LNCAP (cell line): Measurements from ENCODE around the gene MROH9.

Experiments
- TF ChIP-seq, protein P1 (sequence below): fragments of 450-650 bp; IDR thresholded peaks from 2 replicates; pipeline ENCODE4 v1.5.1; 2017; ENCODE audit warnings: mild to moderate bottlenecking

Gene MROH9

DNA sequence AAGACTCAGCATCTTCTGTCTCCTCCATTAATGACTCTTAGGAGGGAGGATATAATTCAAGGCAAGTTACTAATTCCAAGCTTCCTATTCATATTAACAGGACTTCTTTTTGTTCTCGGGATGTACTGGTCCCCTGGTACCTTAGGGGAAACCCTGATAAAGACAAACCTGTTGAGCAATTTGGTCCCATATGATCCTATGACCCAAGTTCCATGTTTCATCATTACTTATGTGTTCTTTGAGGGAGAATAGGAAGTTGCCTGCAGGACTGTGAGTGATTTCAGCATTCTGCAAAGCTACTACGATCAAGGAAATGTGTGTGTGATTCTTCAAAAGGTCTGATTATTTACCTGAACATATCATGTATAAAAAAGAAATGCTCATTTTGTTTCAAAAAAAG lies 149.5 kb downstream of the MROH9 start:
- TF ChIP-seq, protein P1, sequence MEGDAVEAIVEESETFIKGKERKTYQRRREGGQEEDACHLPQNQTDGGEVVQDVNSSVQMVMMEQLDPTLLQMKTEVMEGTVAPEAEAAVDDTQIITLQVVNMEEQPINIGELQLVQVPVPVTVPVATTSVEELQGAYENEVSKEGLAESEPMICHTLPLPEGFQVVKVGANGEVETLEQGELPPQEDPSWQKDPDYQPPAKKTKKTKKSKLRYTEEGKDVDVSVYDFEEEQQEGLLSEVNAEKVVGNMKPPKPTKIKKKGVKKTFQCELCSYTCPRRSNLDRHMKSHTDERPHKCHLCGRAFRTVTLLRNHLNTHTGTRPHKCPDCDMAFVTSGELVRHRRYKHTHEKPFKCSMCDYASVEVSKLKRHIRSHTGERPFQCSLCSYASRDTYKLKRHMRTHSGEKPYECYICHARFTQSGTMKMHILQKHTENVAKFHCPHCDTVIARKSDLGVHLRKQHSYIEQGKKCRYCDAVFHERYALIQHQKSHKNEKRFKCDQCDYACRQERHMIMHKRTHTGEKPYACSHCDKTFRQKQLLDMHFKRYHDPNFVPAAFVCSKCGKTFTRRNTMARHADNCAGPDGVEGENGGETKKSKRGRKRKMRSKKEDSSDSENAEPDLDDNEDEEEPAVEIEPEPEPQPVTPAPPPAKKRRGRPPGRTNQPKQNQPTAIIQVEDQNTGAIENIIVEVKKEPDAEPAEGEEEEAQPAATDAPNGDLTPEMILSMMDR: no peak

DNA sequence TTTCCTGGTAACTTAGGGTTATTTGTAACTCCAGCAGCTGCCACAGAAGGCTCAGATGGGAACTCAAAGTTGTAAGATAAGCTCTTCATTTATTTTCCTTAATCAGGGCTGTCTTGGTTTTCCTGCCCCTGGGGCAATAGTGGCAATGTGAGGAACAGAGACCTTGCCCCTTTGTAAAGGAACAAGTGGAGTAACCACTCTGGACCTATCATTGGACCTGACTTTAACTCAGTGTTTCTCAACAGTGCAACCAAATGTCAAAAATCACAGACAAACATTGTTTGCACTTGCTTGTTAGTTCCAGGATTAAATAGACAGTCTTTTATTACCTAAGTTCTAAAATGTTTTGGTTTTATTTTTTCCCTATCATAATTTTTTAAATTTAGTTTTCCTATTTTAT lies 152.6 kb downstream of the MROH9 start:
- TF ChIP-seq, protein P1: no peak

DNA sequence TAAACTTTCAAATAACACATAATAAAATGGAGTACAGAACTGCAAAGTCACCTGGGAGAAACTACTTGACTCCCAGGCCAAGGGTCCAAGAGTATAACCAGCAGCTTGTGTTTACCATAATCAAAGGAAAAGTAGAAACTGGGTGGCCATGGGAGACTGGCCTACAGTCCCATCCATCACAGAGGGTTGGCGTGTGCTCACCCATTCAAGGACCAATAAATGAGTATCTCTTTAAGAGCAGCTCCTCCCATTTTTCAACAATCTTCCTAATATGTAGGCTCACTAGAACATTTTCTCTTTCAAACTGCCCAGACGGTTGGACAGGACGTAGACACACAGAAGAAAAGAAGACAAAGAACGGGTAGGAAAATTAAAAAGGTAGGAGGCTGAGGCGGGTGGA lies 155.3 kb downstream of the MROH9 start, which contains the start of gene FMO3:
TSS of gene FMO3 (plus strand) at position 302 of the 400 bp plus-strand sequence. CDS start 1,754 bp downstream, outside the sequence.
- TF ChIP-seq, protein P1: no peak

DNA sequence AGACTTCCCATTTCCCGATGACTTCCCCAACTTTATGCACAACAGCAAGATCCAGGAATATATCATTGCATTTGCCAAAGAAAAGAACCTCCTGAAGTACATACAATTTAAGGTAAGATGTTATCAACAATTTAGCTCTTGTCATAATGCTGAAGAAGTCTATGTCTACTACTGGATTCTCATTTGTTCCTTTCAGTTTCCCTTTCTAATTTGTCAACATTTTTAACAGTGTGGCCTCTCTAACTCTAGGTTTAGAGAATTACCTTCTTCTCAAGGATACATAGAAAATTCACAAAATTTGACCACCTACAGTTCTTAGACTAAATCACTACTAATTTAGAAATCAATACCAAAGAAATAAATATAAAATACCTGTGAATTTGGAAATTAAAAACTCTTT lies 168.5 kb downstream of the MROH9 start:
- TF ChIP-seq, protein P1: no peak

DNA sequence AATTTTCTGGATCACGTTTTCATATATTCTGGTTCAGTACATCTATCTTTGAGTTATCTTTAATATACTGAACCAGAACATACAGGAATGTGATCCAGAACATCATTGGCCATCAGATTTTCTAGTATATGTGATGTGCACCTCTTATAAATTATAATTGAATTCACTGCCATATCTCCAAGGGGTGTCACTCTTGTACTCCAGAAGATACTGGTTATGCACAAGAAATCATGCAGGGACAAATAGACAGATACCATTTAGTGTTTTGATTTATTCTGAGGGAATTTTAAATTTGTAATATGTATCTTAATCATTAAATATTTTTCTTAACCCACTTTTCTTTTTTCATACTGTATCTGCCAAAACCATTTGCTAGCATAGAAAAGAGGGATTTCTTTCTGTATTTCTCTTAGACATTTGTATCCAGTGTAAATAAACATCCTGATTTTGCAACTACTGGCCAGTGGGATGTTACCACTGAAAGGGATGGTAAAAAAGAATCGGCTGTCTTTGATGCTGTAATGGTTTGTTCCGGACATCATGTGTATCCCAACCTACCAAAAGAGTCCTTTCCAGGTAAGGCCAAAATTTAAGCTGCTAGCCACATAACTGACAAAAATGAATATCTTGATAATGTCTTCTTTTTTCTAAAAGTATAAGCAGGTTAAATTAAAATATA lies 172.1 kb downstream of the MROH9 start:
- TF ChIP-seq, protein P1: peak; percentile 15; the same call in 1 of the 2 replicates

DNA sequence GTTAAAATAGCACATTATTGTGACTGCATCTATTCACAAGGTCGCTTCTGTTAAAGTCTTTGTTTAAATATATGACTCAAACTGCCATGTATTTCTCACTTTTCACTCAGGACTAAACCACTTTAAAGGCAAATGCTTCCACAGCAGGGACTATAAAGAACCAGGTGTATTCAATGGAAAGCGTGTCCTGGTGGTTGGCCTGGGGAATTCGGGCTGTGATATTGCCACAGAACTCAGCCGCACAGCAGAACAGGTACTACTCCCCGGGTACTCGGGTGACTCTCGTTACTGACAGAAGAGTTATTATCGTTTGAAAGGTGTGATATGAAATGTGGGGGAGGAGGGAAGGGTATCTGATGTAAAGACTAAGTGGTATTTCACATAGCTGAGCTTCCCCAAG lies 172.6 kb downstream of the MROH9 start:
- TF ChIP-seq, protein P1: no peak

DNA sequence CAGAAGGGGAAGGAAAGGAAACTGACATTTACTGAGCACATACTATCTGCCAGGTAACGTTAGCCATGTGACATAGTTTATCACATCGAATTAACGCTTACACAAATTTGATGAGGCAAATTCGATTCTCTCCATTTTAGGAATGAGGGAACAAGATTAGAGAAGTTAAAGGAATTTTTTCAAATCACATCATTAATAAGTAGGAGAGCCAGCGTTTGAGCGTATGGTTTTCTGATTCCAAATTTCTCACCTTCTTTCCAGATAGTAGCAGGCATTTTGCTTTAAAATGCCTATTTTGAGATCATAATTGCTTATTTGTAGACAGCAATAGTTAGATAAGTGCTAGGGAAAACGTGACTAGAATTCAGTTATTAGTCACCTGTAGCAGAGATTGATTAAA lies 174.6 kb downstream of the MROH9 start:
- TF ChIP-seq, protein P1: no peak
